Measurements from ENCODE around the gene NR2C1. TPM values are rescaled to one million over a fixed set of nuclear protein-coding genes. Genes with fewer than 3 reads are reported as not detected.
"Not testable (repeated sequence)": the region's sequence is repeated elsewhere in the genome, so short reads cannot be mapped to it uniquely, and the experiment has no call there.

The NR2C1 gene
- total RNA-seq, result 16.7 TPM

DNA sequence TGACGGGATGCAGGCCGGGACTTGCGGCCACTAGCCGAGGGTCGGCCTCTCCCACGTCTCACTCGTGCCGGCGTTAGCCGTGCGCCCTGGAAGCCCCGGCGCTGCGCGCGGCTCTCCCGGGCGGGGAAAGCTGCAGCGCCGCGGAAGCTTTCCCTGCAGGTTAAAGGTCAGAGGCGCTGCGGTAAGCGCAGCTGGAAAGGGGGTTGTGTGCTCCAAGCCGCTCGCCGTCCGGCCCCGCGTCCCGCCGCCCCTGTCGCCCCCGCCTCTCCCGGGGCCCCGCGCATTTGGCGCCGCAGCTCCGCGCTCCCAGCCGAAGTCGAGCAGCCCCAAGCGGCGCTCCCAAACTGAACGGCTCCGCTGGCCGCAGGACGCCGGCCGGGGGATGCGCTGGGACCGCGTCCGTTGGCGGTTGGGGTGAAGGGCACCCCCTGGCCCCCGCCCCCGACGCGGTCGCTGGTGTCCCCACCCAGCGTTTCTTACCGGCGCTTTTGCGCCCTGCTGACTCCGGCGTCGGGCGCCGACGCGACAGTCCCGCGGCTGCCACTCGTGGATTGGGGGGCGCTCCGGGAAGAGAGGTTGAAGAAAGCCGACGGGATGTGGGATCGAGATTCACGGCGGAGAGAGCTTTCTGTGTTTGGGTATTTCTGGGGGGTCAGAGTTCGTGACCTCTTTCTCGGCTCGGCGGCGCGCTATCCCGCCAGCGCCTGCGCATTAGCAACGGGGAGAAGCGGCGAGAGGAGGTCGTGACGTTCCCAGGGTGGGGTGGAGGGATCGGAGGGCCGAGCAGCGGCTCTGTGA, at the start of gene NR2C1:
TSS of gene NR2C1 (minus strand) at position 719 of the 798 bp plus-strand sequence. CDS start 6,234 bp downstream, outside the sequence.
- peak; percentile 81 to 97 (median 95) for DNase-seq (ENCODE audit: low read depth in 2 of 3, low spot score in 2 of 3)

GRCh38 chr12:95118788-95119179, 45.4 kb upstream of the NR2C1 start:
- no peak for DNase-seq (ENCODE audit: low read depth in 2 of 3, low spot score in 2 of 3)

DNA sequence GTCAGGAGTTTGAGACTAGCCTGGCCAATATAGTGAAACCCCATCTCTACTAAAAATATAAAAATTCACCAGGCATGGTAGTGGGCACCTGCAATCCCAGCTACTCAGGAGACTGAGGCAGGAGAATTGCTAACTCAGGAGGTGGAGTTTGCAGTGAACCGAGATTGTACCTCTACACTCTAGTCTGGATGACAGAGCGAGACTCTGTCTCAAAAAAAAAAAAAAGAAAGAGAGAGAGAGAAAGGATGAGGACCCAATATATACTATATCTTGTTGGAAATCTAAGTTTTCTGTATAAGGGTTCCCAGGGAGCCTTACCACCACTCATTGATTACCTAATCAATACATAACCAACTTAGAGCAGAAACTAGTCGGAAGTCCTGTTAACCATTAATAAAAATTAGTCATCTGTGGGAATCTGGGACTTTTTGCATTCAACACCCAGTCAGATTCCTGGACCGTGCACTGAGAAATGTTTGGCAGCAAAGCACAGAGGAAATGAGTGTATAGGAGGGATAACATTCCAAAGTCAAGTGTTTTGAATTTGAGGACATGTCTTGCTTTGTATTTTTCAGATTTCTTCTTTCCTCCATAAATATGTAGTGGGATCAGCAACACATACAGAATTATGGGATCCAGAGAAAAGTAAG, 44.8 kb upstream of the NR2C1 start:
- no peak for DNase-seq (ENCODE audit: low read depth in 2 of 3, low spot score in 2 of 3)

DNA sequence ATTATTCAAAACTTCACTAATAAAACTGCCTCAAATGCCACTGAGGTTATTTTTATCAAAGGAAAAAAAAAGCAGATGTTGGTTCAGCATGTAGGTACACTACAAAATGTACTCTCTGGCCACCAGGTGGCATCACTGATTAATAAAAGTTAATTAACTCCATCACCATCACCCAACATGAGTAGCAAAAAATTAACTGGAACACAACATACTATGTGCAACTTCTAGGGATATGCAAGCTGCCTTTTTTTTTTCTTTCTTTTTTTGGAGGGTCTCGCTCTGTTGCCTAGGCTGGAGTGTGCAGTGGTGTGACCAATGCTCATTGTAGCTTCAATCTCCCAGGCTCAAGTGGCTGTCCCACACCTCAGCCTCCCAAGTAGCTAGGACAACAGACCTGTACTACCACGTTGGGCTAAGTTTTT, 43.8 kb upstream of the NR2C1 start:
- peak; percentile 42 to 92 (median 63) for DNase-seq (ENCODE audit: low read depth in 2 of 3, low spot score in 2 of 3)

- DNase-seq (ENCODE audit: low read depth in 2 of 3, low spot score in 2 of 3), result no peak
Observed at GRCh38 chr12:95116773-95117172, 43.4 kb upstream of the NR2C1 start.

GRCh38 chr12:95116341-95116740, 42.9 kb upstream of the NR2C1 start:
- no peak for DNase-seq (ENCODE audit: low read depth in 2 of 3, low spot score in 2 of 3)

DNA sequence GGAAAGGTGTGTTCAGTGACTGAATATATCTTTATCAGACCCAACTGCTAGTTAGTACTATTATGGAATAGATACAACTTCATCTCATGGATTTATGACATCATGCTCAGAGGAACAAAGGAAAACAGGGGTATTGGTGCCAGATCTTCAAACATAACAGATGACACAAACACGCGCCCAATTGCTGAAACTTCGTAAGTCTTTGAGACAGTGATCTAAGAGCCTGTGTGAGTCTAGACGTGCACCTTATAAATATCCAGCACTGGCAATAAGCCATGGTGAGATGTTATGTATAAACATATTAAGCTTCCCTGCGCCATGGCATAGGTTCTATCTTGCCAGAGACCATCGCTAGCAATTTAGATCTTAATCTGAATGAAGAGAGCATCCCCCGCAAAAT, 42.2 kb upstream of the NR2C1 start:
- no peak for DNase-seq (ENCODE audit: low read depth in 2 of 3, low spot score in 2 of 3)

- DNase-seq (ENCODE audit: low read depth in 2 of 3, low spot score in 2 of 3), result no peak
Observed at GRCh38 chr12:95114766-95115405, 41.5 kb upstream of the NR2C1 start.

DNA sequence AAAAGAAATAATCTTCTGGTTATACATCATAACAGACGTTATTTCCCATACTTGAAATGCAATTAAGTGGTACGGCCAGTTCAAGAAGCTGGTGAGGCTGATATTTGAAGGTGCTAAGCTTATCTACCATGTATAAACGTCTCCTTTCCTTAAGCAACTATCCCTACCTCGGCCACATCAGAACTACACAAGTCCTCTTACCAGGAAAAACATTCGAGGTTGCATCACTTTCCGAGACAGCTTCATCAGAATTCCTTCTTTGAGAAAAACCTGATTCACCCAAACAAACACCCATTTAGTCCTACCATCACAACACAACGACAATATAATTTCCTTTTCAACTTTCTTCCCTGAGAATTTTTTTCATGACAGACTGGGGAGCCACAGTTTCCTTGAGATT, 33.9 kb upstream of the NR2C1 start:
- DNase-seq (ENCODE audit: low read depth in 2 of 3, low spot score in 2 of 3), result no peak

DNA sequence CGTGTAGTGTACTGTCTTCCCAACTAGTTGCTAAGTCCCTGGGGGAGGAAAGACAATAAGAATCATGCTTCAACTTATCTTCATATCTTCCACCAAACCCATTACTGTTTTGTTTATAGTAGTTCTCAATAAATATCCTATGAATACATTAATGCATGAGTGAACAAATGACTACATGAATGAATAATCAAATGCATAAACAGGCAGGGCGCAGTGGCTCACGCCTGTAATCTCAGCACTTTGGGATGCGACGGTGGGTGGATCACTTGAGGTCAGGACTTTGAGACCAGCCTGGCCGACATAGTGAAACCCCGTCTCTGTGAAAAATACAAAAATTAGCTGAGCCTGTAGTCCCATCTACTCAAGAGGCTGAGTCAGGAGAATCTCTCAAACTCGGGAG, 32.1 kb upstream of the NR2C1 start:
- DNase-seq (ENCODE audit: low read depth in 2 of 3, low spot score in 2 of 3), result no peak

- DNase-seq (ENCODE audit: low read depth in 2 of 3, low spot score in 2 of 3), result no peak
Observed at GRCh38 chr12:95104919-95105452, 31.6 kb upstream of the NR2C1 start.

DNA sequence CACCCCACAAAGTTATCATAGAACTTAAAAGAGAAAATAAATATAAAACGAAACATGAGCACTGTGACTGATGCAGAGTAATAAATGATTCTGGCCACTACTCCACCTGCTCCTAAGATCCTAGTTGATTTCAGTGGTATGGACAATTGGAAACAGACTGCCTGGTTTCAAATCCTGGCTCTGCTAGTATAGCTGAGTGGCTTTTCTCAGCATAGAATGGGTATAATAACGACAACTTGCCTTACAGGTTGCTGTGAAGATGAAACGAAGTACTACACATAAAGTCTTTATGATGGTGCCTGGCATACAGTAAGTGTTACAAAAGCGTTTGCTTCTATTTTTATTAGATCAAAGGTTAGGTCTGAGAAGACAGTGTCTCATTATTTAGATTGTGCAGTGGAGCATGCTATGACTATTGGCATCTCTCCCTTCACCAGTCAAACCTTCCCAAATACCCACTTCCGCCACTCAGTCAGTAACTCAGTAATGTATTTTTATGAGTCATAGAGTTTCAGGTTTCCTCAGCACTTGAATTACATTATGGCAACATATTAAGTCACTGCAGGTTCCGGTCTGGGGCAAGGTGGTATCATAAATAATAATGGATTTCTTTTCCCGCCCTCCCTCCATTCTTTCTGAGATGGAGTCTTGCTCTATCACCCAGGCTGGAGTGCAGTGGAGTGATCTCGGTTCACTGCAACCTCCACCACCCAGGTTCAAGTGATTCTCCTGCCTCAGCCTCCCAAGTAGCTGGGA, 29.7 kb upstream of the NR2C1 start:
- no peak for DNase-seq (ENCODE audit: low read depth in 2 of 3, low spot score in 2 of 3)

DNA sequence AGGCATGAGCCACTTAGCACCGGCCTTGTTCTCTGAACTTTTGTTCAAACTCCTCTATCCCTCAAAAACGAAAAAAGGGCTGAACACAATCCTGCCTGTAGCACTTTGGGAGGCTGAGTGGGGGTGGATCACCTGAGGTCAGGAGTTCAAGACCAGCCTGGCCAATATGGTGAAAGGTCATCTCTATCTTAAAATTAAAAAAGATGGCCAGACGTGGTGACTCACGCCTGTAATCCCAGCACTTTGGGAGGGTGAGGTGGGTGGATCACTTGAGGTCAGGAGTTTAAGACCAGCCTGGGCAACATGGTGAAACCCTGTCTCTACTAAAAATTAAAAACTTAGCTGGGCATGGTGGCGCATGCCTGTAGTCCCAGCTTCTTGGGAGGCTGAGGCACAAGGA, 28.5 kb upstream of the NR2C1 start:
- not testable (repeated sequence) for DNase-seq (ENCODE audit: low read depth in 2 of 3, low spot score in 2 of 3)

DNA sequence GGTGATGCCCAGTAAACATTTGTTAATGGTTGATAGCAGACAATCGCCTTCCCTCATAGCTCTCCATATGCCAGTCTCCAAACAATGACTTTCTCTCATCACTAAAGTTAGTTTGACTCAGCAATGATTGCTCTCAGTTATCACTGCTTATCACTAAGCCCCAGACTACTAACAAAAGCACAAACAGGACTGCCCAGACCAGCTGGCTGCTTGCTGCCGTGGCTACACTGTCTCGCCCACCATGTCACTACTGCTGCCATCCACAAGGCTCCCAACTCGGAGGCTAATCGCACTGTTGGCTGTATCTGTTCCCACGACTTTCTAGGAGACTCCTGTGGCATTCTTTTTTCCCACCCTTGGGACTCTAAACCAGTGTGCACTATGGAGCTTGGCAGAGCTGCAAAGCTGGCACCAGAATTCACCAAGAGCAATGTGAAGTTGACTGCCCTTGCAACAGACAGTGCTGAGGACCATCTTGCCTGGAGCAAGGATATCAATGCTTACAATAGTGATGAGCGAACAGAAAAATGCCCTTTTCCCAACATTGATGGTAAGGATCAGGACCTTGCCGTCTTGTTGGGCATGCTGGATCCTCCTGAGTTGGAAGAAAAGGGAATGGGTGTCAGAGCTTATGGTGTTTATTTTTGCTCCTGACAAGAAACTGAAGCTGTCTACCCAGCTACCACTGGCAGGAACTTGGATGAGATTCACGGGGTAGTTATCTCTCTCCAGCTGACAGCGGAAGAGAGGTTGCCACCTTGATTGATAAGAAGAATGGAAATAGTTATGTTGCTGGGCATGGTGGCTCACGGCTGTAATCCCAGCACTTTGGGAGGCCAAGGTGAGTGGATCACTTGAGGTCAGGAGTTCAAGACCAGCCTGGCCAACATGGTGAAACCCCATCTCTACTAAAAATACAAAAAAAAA, 27.1 kb upstream of the NR2C1 start:
- peak in 1 of 3 donors; percentile 4 for DNase-seq (ENCODE audit: low read depth in 2 of 3, low spot score in 2 of 3)

DNA sequence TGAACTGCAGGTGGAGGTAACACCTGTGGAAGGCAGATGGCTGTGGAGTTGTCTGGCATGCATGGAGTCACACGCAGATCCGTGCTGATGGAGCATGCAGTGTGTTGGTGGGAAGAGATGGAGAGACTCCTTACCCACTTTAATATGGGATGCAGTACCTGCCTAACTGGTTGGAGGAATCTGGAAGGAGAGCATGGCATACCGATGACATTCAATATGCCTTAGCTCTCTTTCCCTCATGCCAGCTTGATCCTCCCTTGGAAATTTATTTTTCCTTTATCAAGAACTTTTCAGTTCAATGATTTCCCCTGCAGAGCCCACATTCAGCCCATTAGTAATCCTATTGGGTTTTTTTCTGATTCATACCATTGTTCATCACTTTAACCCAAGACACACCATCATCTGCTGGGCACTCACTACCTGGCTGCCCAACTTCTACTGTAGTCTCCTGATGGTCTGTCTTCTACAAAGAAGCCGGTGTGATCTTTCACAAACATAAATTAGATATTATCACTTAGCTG, 25.9 kb upstream of the NR2C1 start:
- DNase-seq (ENCODE audit: low read depth in 2 of 3, low spot score in 2 of 3), result no peak

DNA sequence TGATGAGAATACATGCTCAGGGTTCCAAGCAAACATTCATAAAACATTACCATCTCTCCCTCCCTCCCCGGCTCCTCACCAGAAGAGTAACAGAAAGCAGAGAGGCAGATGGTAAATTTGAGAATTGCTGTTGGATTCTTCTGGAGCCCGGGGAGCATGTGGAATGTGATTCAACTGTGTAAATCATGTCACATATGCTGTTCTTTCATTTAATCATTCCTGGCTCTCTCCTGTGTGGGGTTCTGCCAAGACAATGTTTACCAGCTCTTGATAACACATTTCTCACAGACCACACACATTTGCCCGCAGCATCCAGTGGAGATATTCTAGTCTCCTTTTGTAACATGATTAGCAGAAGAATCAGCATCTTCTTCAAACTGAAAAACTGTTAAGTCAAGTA, 23.4 kb upstream of the NR2C1 start:
- DNase-seq (ENCODE audit: low read depth in 2 of 3, low spot score in 2 of 3), result no peak

DNA sequence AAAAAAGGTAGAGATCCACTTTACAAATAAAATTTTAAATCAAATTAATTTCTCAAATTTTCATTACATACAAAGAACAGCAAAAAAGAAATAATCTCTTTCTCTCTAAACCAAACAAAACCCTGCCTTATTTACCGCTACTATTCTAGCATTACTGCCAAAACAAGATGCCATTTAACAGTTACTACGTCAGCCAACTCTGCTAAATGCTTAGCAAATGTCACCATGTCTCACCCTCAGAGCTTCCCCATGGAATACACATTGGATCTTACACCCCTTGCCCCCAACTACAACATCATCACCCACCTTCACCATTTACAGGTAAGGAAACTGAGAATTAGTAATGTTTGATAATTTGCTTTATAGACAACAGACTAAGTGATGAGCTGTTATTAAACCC, 23.0 kb upstream of the NR2C1 start:
- no peak for DNase-seq (ENCODE audit: low read depth in 2 of 3, low spot score in 2 of 3)

DNA sequence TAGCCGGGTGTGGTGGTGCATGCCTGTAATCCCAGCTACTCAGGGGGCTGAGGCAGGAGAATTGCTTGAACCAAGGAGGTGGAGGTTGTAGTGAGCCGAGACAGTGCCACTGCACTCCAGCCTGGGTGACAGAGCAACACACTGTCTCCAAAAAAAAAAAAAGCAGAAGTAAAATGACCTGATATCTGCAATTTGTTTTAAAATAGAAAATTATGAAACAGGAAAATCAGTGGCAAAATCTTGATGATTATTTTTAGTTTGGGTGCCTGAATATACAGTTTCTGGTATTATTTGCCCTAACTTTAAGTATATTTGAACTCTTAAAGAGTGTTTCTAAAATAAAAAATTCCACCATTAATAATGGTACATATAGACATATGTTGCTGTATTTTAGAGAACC, 22.4 kb upstream of the NR2C1 start:
- not testable (repeated sequence) for DNase-seq (ENCODE audit: low read depth in 2 of 3, low spot score in 2 of 3)

DNA sequence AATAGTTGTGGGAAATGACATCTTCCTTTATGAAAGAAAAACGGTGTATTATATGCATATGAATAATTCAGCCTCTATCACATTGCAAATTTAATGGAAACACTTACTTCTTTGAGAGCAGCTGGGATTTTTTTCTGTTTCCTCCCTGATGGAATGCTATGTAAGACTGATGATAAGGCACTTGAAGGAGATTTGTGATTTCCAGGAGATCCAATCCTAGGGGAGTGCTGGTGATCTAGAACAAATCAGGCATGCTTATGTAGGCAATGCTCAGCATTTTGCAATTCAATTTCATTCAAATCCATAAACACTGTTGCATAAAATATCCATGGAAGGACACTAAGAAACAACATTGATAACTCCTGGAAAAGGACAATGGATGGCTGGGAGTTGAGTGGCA, 16.0 kb upstream of the NR2C1 start:
- DNase-seq (ENCODE audit: low read depth in 2 of 3, low spot score in 2 of 3), result no peak
